GM21515 (cell line): ENCODE results near the gene SPINK6.

ENCODE experiments used
- ATAC-seq: cut with Tn5 transposase; IDR thresholded peaks from one replicate; pipeline ENCODE4 v1.9.1; 2021; ENCODE audit not compliant: unreplicated experiment

SPINK6 gene

GRCh38 chr5:148221508-148221907, 18.7 kb downstream of the SPINK6 start:
- ATAC-seq = no peak

DNA sequence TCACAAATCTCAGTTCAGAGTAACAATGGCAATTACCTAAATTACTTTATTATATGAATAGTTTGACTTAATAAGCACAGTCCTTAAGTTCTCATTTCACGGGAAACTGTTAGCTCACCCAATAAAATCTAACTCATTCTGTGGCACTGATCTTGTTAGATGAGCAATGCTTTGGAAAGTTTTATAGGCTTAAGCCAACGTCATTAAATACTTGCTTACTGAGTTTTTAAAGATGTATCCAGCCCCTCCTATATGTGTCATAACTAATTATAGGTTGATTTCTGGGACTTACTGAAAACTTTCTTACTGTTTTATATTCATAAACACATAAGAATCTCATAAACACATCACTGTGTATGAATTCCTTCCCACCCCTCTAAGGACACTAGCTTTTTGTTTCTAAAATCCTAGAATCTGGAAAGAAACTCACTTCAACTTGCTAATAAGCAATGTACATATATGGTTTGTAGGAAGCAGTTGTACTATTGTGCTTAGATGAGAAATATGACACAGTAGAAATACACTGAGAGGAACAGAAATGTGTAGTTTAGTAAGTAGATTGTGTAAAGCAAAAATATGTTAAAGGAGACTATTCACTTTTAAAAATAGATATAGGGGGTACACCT, 21.4 kb downstream of the SPINK6 start:
- ATAC-seq = no peak

- no peak for ATAC-seq
Observed at GRCh38 chr5:148228392-148228984, 25.6 kb downstream of the SPINK6 start.

DNA sequence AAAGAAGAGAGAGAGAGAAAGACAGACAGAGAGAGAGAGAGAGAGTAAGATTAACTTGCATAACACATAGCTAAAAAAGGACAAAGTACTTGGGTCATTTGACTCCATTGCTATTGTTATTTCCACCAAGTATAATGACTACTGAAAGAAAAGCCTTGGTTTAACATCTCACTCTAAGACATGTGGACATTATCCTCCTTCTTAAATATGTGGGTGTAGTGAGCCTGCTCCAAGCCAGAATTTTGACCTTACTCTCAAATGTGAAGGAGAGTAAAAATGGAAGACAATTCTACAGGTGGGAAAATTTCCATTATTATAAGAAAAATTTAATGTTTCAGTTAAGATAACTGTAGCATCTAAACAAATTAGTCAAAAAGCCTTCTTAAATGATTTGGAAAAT, 27.0 kb downstream of the SPINK6 start:
- no peak for ATAC-seq

GRCh38 chr5:148230240-148230639, 27.4 kb downstream of the SPINK6 start:
- ATAC-seq = no peak

DNA sequence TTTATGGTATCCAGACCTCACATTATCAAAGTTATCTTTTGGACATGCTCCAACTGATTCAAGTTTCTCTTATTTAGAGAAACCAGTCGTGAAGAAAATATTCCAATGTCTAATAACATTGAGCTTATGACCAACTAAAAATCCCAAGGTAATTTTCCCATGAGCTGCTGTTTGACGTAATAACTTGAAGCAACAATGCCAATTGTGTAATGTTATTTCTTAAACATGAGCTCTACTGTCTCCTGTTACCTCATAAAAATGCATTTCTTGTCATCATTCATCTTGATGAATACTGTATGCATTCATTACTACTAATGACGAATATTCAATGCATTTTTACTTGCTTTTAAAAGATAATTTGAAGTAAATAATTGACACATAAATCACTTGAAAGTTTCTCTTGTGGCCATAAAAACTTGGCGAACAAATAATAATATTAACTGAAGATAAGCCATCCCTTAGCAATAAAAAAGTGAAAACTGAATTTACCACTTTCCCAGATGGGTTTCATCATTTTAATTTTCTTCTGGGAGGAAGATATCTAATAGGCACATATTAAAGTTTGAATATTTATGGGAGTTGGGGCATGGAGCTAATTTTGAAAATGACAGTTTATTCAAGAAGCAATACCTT, 35.1 kb downstream of the SPINK6 start:
- ATAC-seq = no peak

DNA sequence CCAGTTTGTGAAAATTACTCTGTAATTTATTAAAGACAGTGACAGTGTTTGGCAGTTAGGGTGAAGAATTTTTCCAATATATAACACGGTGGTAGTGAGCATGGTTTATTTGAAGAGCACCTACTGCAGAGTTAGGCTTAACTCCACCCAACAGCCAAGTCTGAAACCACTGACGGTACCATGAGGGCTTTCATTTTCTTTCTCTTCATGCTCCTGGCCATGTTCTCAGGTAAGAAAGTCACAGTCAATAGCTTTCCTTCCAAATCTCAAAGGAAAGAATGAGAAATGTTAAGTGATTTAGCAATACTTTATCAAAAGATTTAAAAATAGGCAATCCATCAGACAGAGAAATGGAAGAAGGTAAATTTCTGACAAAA, 35.6 kb downstream of the SPINK6 start, which contains the start of gene MARCOL:
MARCOL (plus strand) TSS at position 108 of the 377 bp plus-strand sequence; CDS start at position 181, 73 bp downstream.
- no peak for ATAC-seq

GRCh38 chr5:148248894-148249293, 46.1 kb downstream of the SPINK6 start:
- ATAC-seq = no peak

DNA sequence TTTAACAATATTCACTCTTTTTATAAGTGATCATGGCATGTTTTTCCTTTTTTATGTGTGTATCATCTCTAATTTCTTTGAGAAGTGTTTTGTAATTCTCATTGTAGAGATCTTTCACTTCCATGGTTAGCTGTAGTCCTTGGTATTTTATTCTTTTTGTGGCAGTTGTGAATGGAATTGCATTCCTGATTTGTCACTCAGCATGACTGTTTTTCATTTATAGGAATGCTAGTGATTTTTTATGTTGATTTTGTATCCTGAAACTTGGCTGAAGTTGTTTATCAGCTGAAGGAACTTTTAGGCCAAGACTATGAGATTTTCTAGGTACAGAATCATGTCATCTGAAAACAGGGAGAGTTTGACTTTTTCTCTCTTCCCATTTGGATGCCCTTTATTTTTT, 52.6 kb downstream of the SPINK6 start:
- no peak for ATAC-seq

DNA sequence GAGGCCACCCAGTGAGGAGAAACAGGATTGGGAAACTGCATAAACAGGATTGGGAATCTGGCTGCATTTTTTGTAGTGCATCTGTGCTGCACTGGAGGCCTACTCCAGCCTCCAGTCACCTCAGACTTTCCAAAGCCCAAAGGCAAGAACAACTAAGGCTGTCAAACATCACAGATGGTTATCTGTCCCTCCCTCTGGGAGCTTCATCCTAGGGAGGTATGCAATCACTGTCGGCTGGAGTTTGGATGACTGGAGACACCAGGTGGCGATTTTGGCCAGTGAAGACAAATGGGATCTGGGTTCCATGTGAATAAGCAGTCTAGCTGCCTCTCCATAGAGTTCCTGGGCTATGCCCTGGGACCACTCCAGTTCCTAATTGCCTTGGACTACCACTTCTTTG, 56.4 kb downstream of the SPINK6 start:
- ATAC-seq = no peak

DNA sequence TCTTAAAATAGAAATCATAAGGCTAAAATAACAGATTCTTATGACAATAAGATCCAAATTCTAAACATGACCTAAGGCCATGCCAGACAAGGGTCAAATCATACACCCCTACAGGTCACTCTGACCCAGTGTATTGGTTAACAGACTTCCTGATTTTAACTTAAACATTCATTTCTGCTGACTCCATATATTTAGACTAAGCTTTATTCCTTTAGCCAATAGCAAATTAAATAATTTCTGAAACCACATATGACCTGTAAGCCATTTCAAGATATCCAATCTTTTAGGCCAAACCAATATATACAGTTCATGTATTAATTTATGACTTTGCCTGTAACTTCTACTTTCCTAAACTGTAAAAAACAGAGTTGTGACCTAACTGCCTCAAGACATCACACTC, 58.4 kb downstream of the SPINK6 start:
- ATAC-seq = no peak
